ENCODE data around the gene PRKAG3.

Gene PRKAG3

GRCh38 chr2:218834685-218835084 is 3.1 kb upstream of the PRKAG3 start:
- Histone ChIP-seq H3K27me3 (ENCODE audit: insufficient read depth, low read length) (peaks cover 62% of the 10 kb centered on the region), H2AFZ (ENCODE audit: low read length, unreplicated experiment) (no peak overlapping the region), H3K79me2 (ENCODE audit: control insufficient read depth, insufficient read depth, low read length, unreplicated experiment) (no peaks in the 10 kb centered on the region), H3K36me3 (ENCODE audit: insufficient read depth, low read length) (no peaks in the 10 kb centered on the region), H3K4me1 (ENCODE audit: control insufficient read depth, insufficient read depth, low read length, unreplicated experiment) (peaks cover 16% of the 10 kb centered on the region), H3K4me3 (ENCODE audit: low read depth, low read length) (no peak overlapping the region), H3K27ac (ENCODE audit: low read depth, low read length) (no peak overlapping the region)

- H3K4me3 ChIP-seq (ENCODE audit: low read depth, low read length) = no peak overlapping the region
- H3K27ac ChIP-seq (ENCODE audit: low read depth, low read length) = no peak overlapping the region
- no peaks in the 10 kb centered on the region for H3K79me2 ChIP-seq (ENCODE audit: control insufficient read depth, insufficient read depth, low read length, unreplicated experiment)
- H3K36me3 ChIP-seq (ENCODE audit: insufficient read depth, low read length) = no peaks in the 10 kb centered on the region
- no peak overlapping the region for H2AFZ ChIP-seq (ENCODE audit: low read length, unreplicated experiment)
- peaks cover 14% of the 10 kb centered on the region for H3K4me1 ChIP-seq (ENCODE audit: control insufficient read depth, insufficient read depth, low read length, unreplicated experiment)
- H3K27me3 ChIP-seq (ENCODE audit: insufficient read depth, low read length) = peaks cover 61% of the 10 kb centered on the region
Observed at GRCh38 chr2:218833023-218833609, 1.5 kb upstream of the PRKAG3 start.

- Histone ChIP-seq H3K4me3 (ENCODE audit: low read depth, low read length) (no peak overlapping the region), H3K79me2 (ENCODE audit: control insufficient read depth, insufficient read depth, low read length, unreplicated experiment) (no peaks in the 10 kb centered on the region), H3K27ac (ENCODE audit: low read depth, low read length) (no peak overlapping the region), H3K36me3 (ENCODE audit: insufficient read depth, low read length) (no peaks in the 10 kb centered on the region), H3K4me1 (ENCODE audit: control insufficient read depth, insufficient read depth, low read length, unreplicated experiment) (peaks cover 14% of the 10 kb centered on the region), H3K27me3 (ENCODE audit: insufficient read depth, low read length) (peaks cover 56% of the 10 kb centered on the region), H2AFZ (ENCODE audit: low read length, unreplicated experiment) (no peak overlapping the region)
Observed at GRCh38 chr2:218832520-218832919, 917 bp upstream of the PRKAG3 start.

DNA sequence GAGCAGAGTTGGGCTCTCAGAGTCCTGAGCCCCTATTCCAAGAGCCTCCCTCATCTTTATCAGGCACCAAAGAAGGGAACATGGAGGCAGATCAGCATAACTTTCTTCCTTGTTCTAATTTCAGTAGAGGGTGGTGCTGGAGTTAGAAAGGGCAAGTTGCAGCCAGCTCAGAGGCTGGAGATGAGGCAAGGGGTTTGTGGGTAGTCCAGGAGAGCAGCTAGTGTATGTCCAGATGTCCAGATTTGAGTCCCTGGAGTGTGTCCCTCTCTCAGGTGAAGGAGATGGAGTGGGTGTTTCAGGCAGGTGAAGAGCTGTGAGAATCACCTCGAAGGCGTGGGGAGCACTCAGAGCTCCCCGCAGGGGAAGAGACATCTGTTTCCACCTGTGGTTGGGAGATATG is 478 bp upstream of the PRKAG3 start:
- H3K4me1 ChIP-seq (ENCODE audit: control insufficient read depth, insufficient read depth, low read length, unreplicated experiment) = peaks cover 14% of the 10 kb centered on the region
- peaks cover 52% of the 10 kb centered on the region for H3K27me3 ChIP-seq (ENCODE audit: insufficient read depth, low read length)
- no peaks in the 10 kb centered on the region for H3K36me3 ChIP-seq (ENCODE audit: insufficient read depth, low read length)
- no peaks in the 10 kb centered on the region for H3K79me2 ChIP-seq (ENCODE audit: control insufficient read depth, insufficient read depth, low read length, unreplicated experiment)
- H2AFZ ChIP-seq (ENCODE audit: low read length, unreplicated experiment) = no peak overlapping the region
- no peak overlapping the region for H3K27ac ChIP-seq (ENCODE audit: low read depth, low read length)
- no peak overlapping the region for H3K4me3 ChIP-seq (ENCODE audit: low read depth, low read length)

DNA sequence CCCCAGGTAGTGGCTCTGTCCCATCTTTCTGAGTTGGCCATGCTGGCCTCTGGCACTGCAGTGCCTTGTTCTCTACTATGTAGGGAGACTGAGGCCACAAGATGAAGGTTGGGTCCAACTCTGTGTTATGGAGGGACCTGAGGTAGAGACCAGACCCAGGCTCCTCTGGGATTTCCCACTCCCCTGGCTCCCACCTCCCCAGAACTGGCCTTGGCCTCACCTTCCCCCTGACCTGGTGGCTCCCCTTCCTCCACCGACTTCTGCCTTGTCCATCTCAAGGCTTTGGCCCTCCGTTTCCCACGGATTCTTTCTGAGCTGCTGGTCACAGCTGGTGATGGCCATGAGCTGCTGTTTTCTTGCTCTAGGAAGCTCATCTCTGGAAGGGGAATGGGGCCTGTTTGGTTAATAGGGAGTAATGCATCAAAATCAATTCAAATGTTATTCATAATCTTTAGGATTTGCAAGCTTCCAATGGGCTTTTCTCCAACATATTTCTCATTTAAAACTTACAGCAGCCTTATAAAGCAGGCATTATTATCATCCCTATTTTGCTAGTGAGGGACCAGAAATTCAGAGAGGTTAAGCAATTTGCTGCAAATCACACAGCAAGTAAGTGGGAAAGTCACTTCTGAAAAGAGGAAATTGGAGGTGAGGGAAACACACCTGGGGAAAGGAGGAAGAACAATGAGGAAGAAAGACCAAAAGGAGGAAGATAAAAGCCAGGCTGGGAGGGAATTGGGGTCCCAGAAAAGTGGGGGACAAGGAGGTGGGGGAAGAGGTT is 887 bp downstream of the PRKAG3 start:
- peaks cover 14% of the 10 kb centered on the region for H3K4me1 ChIP-seq (ENCODE audit: control insufficient read depth, insufficient read depth, low read length, unreplicated experiment)
- H3K79me2 ChIP-seq (ENCODE audit: control insufficient read depth, insufficient read depth, low read length, unreplicated experiment) = no peaks in the 10 kb centered on the region
- H3K36me3 ChIP-seq (ENCODE audit: insufficient read depth, low read length) = no peaks in the 10 kb centered on the region
- no peak overlapping the region for H2AFZ ChIP-seq (ENCODE audit: low read length, unreplicated experiment)
- peaks cover 46% of the 10 kb centered on the region for H3K27me3 ChIP-seq (ENCODE audit: insufficient read depth, low read length)
- H3K27ac ChIP-seq (ENCODE audit: low read depth, low read length) = no peak overlapping the region
- H3K4me3 ChIP-seq (ENCODE audit: low read depth, low read length) = no peak overlapping the region

DNA sequence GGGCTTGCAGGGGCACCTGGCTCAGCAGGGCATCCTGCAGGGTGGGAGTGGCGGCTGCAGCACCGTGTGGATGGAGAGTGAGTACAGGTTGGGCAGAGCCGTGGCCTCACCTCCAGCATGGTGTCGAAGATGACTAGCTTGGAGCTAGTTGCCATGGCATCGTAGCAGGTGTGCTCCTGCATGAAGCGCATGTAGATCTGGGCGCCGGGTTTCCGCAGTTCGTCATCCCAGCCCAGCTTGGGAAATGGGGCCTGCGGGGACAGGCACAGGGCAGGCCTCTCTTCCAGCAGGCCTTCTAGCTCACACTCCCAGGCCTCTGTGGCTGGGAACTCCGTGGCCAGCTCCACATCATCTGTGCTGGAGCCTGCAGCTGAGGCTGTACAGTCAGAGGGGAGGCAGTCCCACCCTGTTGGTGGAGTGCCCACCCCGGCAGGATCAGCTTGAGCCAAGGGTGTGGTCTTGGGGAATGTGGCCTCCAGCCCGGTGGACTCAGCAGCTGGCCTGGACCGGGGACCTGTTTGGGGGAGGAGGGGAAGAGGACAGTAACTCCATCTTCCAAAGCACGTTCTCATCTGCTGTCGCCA is 1.6 kb downstream of the PRKAG3 start:
- Histone ChIP-seq H3K4me3 (ENCODE audit: low read depth, low read length) (no peak overlapping the region), H3K79me2 (ENCODE audit: control insufficient read depth, insufficient read depth, low read length, unreplicated experiment) (no peaks in the 10 kb centered on the region), H3K4me1 (ENCODE audit: control insufficient read depth, insufficient read depth, low read length, unreplicated experiment) (peaks cover 14% of the 10 kb centered on the region), H2AFZ (ENCODE audit: low read length, unreplicated experiment) (no peak overlapping the region), H3K27me3 (ENCODE audit: insufficient read depth, low read length) (peaks cover 39% of the 10 kb centered on the region), H3K27ac (ENCODE audit: low read depth, low read length) (no peak overlapping the region), H3K36me3 (ENCODE audit: insufficient read depth, low read length) (no peaks in the 10 kb centered on the region)

GRCh38 chr2:218828477-218828778 is 3.2 kb downstream of the PRKAG3 start:
- H3K79me2 ChIP-seq (ENCODE audit: control insufficient read depth, insufficient read depth, low read length, unreplicated experiment) = no peaks in the 10 kb centered on the region
- H3K27ac ChIP-seq (ENCODE audit: low read depth, low read length) = no peak overlapping the region
- peaks cover 14% of the 10 kb centered on the region for H3K4me1 ChIP-seq (ENCODE audit: control insufficient read depth, insufficient read depth, low read length, unreplicated experiment)
- no peak overlapping the region for H3K4me3 ChIP-seq (ENCODE audit: low read depth, low read length)
- H3K27me3 ChIP-seq (ENCODE audit: insufficient read depth, low read length) = peaks cover 24% of the 10 kb centered on the region
- no peaks in the 10 kb centered on the region for H3K36me3 ChIP-seq (ENCODE audit: insufficient read depth, low read length)
- no peak overlapping the region for H2AFZ ChIP-seq (ENCODE audit: low read length, unreplicated experiment)

DNA sequence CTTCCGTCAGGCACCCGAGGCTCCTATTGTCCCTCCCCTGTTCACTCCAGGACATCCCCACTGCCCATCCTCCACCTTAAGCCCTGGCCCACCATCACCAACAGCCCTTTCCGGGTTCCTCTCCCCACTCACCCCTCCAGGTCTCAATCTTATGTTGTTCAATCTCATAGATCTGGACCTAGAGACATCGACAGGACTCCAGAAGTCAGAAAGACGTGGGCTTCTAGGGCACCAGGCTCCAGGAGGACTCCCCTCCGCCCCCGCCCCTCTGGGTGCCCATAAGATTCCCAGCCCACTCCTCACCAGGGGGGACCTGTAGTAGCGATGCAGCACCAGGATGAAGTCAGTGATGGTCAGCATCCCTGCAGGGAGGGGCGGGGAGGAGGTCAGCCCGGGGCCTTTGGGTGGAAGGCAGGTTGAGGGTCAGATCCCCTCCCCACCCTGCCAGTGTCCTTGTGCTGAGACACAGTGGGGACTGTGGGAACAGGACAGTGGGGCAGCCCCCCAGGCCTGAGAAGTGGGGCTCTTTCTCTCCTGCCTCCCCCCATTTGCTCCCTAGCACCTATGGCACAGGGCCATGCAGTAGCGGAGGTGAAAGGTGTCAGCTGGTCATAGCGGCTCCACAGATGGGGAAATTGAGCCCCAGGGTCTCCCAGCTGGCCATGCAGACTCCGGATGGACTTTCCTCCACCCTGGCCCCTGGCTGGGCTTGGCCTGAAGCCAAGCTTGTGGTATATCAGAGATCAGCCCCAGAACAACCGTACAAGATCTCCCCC is 3.7 kb downstream of the PRKAG3 start:
- no peak overlapping the region for H3K4me3 ChIP-seq (ENCODE audit: low read depth, low read length)
- no peak overlapping the region for H3K27ac ChIP-seq (ENCODE audit: low read depth, low read length)
- no peaks in the 10 kb centered on the region for H3K36me3 ChIP-seq (ENCODE audit: insufficient read depth, low read length)
- peaks cover 14% of the 10 kb centered on the region for H3K4me1 ChIP-seq (ENCODE audit: control insufficient read depth, insufficient read depth, low read length, unreplicated experiment)
- no peak overlapping the region for H2AFZ ChIP-seq (ENCODE audit: low read length, unreplicated experiment)
- no peaks in the 10 kb centered on the region for H3K79me2 ChIP-seq (ENCODE audit: control insufficient read depth, insufficient read depth, low read length, unreplicated experiment)
- peaks cover 19% of the 10 kb centered on the region for H3K27me3 ChIP-seq (ENCODE audit: insufficient read depth, low read length)

DNA sequence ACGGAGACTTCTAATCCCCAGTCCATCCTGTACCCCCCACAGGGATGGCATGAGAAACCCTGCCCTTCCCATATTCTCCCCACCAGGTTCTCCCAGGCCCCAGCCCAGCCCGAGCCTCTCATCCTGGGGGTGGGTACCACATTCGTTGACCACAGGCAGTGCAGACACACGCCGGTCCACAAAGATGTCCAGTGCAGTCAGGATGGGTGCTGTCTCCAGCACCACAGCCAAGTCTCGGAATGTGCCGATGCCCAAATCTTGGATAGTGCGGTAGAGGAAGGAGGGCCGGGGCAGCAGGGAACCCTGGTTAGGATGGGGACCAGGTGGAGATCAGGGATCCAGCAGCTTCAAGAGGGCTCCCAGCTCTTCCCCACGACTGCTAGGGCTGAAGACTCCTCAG is 4.8 kb downstream of the PRKAG3 start:
- no peaks in the 10 kb centered on the region for H3K79me2 ChIP-seq (ENCODE audit: control insufficient read depth, insufficient read depth, low read length, unreplicated experiment)
- peaks cover 17% of the 10 kb centered on the region; the same call in 1 of the 2 replicates for H3K27me3 ChIP-seq (ENCODE audit: insufficient read depth, low read length)
- H3K4me3 ChIP-seq (ENCODE audit: low read depth, low read length) = no peak overlapping the region
- H3K4me1 ChIP-seq (ENCODE audit: control insufficient read depth, insufficient read depth, low read length, unreplicated experiment) = peaks cover 3% of the 10 kb centered on the region
- H3K36me3 ChIP-seq (ENCODE audit: insufficient read depth, low read length) = no peaks in the 10 kb centered on the region
- no peak overlapping the region for H2AFZ ChIP-seq (ENCODE audit: low read length, unreplicated experiment)
- H3K27ac ChIP-seq (ENCODE audit: low read depth, low read length) = no peak overlapping the region

DNA sequence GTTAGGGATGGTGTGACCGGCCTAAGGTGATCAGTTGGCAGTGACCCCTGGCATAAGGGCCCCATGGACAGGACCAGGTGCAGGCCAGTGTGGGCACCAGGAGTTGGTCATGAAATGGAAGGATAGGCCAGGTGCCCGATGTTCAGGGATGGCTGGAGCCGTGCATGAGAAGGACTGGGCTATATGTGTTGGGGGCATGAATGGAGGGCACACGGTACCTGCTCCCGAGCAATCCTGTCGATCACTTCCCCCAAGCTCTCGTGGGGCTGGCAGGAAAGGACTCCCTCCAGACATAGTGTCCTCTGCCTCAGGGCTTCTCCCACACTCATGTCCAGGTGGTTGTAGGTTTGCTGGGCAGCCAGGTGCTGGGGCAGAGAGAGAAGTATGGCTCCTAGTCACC is 7.6 kb downstream of the PRKAG3 start:
- H3K4me1 ChIP-seq (ENCODE audit: control insufficient read depth, insufficient read depth, low read length, unreplicated experiment) = peaks cover 3% of the 10 kb centered on the region
- H3K4me3 ChIP-seq (ENCODE audit: low read depth, low read length) = no peak overlapping the region
- no peaks in the 10 kb centered on the region for H3K36me3 ChIP-seq (ENCODE audit: insufficient read depth, low read length)
- no peaks in the 10 kb centered on the region; the same call in 1 of the 2 replicates for H3K27me3 ChIP-seq (ENCODE audit: insufficient read depth, low read length)
- H3K27ac ChIP-seq (ENCODE audit: low read depth, low read length) = no peak overlapping the region
- no peaks in the 10 kb centered on the region for H3K79me2 ChIP-seq (ENCODE audit: control insufficient read depth, insufficient read depth, low read length, unreplicated experiment)
- H2AFZ ChIP-seq (ENCODE audit: low read length, unreplicated experiment) = no peak overlapping the region

All from ACC112 (cell line).